HG03469 (cell line): ENCODE data around the gene TRAM2.

ENCODE experiments used
- ATAC-seq: cut with Tn5 transposase; IDR thresholded peaks from one replicate; pipeline ENCODE4 v1.9.1; 2021; ENCODE audit warnings: mild to moderate bottlenecking, moderate library complexity, moderate number of reproducible peaks; ENCODE audit not compliant: unreplicated experiment

Gene TRAM2

GRCh38 chr6:52533491-52533890 is 43.4 kb downstream of the TRAM2 start:
- ATAC-seq = no peak

- no peak for ATAC-seq
Measured at GRCh38 chr6:52532457-52532856, 44.4 kb downstream of the TRAM2 start.

GRCh38 chr6:52531834-52532233 is 45.0 kb downstream of the TRAM2 start:
- ATAC-seq = no peak

DNA sequence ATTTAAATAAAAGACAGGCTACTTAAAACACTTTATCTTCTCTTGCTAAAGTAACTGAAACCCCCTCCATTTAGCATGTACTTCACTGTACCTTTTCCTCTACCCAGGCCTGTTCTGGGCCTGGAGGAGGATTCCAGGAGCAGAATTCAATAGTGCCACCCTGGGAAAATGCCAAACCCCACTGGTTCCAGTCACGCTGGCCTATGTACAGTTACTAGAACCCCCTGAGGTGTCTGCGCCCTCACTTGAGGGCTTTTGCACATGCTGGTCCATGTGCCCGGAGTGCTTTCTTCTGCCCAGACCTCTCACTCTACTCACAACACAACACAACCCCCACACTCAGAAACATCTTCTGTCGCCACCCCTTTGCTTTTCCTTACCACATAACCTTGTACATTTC is 45.5 kb downstream of the TRAM2 start:
- ATAC-seq = no peak

DNA sequence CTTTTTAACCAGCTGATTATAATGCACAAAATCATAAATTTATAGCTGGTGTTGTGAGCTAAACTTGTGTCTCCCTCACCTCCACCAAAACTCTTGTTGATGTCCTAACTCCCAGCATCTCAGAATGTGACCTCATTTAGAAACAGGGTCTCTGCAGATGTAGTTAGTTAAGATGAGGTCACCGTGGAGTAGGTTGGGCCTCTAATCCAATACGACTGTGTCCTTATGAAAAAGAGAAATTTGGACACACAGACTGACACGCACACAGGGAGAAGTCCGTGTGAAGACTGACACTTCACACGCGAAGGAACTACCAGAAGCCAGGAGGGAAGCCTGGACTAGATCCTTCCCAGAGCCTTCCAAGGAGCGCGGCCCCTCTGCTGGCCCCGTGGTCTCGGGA is 46.5 kb downstream of the TRAM2 start:
- ATAC-seq = no peak

DNA sequence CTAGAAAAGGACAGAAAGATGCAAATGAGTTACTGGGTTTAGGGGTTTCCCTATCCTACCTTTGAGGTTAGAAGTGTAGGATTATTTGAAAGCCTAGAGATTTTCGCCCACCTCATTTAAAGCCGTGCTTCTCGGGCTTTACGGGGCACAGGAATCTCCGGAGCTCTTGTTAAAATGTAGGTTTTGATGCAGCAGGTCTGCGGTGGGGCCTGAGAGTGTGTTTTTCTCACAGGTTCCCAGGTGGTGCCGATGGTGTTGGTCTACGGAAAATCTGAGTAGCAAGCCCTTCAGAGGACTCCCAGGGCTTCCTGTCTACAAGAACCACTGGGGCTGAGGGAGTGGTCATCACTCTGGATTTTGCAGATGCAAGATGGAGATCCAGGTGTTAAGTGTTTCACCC is 47.5 kb downstream of the TRAM2 start:
- ATAC-seq = no peak

- ATAC-seq = no peak
Measured at GRCh38 chr6:52527436-52527835, 49.4 kb downstream of the TRAM2 start.

DNA sequence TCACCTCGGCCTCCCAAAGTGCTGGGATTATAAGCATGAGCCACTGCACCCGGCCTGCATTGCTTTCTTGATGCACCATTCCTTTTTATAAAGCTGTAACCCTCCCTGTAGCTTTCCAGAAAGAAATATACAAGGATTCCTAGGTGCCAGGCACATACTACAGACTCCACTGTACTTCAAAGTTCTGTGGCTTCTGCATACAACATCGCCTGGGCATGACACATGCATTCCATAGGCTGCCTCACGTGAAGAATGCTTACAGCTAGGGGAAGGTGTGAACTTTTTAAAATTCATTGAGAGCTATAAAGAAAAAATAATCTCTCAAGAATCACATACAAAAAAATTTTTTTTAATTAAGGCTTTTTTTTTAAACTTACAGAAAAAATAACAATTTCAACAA is 50.2 kb downstream of the TRAM2 start:
- ATAC-seq = no peak

- ATAC-seq = no peak
Measured at GRCh38 chr6:52524918-52525317, 51.9 kb downstream of the TRAM2 start.

DNA sequence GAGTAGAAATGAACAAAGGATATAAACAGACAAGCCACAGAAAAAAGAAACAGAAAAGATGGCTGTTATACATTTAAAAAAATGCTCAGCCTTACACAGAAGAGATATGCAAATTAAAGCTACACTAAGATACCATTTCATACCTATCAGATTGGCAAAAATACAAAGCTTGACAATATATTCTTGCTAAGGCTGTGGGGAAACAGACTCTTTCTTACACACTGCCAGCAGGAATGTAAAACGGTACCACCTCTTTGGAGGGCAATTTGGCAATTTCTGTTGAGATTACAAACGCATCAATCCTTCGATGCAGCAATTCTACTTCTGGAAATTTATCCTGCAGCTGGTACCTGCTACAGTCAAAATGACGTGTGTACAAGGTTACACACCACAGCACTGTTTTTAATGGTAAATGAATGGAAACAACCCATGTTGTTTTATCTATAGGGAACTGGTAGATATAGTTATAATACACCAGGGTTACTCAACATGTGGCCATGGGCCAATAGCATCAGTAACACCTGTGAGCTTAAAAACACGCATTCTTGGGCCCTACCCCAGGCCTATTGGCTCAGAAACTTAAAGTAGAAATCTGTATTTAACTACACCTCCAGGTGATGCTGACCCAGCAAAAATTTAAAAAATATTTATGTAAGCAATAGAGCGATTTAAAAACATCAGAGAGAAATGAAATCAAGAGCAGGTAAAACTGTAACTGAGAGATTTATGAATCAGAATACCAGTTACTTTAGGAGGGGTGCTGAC is 53.3 kb downstream of the TRAM2 start:
- no peak for ATAC-seq

DNA sequence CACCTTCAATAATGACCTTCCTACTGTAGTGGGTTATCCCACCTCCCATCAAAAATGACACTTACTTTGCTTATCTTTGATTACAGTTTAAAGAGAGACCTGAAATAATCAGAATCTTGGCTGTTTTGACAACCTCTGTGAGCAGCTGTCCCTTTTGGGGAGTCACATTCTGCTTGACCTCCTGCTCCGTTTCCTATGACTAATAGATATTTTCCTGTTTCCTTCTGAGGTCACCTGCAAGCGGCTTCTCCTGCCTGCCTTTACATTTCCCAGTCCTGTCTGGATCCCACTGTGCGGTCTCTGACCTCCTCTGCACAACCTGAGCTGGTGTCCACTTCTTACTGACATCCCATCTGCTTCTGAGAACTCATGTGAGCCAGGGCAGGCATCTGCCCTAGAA is 54.2 kb downstream of the TRAM2 start:
- no peak for ATAC-seq

- ATAC-seq = no peak
Measured at GRCh38 chr6:52522151-52522626, 54.7 kb downstream of the TRAM2 start.

GRCh38 chr6:52519618-52520017 is 57.2 kb downstream of the TRAM2 start:
- no peak for ATAC-seq

GRCh38 chr6:52518279-52518945 is 58.4 kb downstream of the TRAM2 start:
- ATAC-seq = no peak

DNA sequence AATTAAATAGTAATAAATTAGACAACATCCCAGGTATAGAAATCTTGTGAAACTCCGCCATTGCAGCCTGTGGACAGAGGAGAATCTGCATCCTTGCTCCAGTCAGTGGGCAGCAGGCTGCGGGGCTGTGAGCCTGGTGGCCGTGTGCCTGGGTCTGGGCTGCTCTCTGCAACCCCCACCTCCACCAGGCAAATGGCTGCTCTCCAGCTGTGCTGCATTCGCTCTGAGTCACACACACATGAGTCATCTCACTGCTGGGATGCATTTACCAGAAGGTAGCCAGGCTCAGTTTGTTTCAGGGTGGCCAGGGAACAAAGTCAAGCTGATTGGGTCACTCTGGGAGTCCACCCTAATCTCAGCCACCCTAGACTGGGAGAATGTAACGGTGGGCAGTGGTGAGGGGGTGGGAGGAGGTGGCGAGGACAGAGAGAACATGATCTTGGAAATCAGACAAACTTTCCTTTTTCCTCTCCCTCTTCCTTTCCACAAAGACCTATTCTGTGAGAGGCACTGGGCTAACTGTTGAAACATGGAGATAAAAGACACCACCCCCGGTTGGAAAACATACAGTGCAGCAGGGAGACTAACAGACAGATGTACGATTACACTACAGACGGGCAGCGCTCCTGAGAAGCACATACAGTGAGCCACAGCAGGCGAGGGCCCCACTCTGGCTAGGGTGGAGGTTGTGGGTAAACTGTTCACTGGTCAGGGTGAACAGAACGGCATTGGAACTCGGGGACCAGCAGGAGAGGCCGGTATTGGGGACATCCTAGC is 59.2 kb downstream of the TRAM2 start:
- ATAC-seq = peak; percentile 93

- ATAC-seq = no peak
Measured at GRCh38 chr6:52516943-52517342, 59.9 kb downstream of the TRAM2 start.

- ATAC-seq = no peak
Measured at GRCh38 chr6:52516269-52516668, 60.6 kb downstream of the TRAM2 start.

- no peak for ATAC-seq
Measured at GRCh38 chr6:52515219-52515960, 61.5 kb downstream of the TRAM2 start.

DNA sequence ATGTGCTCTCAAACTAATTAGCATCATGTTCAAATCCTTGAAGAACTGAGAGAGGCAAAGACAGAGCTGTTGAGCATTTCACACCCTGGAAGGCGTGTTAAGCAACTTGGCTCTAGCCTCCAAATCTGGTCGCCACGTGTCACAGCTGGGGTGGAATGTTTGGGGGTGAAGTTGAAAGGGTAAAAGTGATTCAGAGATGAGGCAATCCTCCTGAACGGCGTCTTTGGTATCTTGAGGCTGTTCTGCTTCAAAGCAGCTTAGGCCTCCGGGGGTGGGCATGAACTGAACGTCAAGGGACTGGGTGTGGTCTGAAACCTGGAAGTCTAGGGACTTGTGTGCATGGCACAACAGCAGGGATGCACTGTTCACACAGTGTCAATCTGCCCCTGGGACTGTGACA is 62.3 kb downstream of the TRAM2 start:
- ATAC-seq = no peak

DNA sequence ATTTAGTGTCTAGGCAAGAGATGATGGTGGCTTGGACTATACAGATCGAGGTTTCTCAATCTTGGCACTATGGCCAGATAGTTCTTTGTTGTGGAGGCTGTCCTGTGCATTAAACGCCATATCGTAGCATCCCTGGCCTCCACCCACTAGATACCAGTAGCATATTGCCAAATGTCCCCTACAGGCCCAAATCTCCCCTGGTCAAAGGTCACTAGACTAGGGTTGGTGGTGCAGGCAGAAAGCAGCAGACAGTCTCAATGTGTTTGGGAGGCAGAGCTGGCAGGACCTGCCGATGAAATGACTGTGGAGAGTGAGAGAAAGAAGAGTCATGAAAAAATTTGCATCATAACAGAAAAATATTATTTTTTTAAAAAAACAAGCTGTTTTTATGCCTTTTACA is 63.0 kb downstream of the TRAM2 start:
- no peak for ATAC-seq

DNA sequence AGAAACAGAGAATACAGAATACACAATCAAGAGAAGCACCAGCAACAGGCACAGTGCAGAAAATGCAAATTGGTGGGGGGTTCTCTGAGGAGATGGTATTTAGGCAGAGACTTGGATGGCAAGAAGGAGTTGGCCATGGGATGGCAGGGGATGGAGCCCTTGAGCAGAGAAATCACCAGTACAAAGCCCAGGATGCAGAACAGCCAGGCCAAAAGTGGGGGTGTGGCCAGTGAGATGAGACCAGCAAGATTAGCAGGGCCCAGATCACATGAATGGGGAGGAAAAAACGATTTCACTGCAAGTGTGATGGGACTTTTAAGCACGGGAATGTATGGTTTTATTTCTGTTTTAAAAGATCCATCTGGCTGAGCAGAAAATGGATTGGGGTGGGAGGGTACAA is 63.4 kb downstream of the TRAM2 start:
- ATAC-seq = no peak
